Activated T-cell treated with anti-CD3 and anti-CD28 coated beads for 4 hours (primary cell): Measurements from ENCODE around the gene SLC4A1AP.

Experiments
- DNase-seq: peaks from one replicate; pipeline ENCODE4 v3.0.0-alpha.2; 2020

Gene SLC4A1AP

GRCh38 chr2:27703638-27704341 is 40.1 kb downstream of the SLC4A1AP start:
- DNase-seq = peak; percentile 87

- no peak for DNase-seq
Observed at GRCh38 chr2:27704342-27704876, 40.7 kb downstream of the SLC4A1AP start.

DNA sequence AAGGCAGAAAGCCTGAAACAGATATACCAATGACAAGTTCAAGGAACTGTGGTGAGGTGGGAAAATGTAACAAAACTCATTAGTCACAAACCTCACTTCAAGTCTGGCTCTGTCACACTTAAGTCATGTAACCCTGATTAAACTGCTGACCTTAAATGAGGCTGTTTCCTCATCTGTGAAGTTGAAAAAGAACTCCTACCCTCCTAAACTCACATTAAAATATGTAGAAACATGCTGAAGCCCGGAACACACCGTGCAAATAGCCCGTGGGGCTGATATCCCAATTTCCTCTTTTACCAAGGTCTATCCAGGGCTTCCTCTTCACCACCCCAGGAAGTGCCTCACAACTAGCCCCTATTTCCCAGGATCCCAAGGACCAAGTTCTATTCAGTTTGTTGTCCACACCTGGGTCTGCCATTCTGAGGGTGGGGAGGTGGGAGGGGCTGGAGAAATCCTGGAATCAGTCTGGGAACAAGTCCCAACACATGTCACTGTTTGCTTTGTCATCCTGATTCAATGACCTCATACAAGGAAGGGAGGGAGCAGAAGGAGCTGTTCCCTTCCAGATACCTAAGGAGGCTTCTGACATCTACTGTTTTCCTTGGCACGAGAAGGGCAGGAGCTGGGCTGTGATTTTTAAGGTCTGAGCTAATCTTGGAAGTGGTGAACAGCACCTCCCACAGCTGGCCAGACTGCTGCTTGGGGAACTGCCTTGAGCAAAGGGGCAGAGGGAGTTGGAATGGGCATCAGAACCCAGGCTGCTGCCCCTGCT is 42.3 kb downstream of the SLC4A1AP start:
- no peak for DNase-seq

GRCh38 chr2:27707462-27708256 is 44.0 kb downstream of the SLC4A1AP start:
- DNase-seq = no peak

DNA sequence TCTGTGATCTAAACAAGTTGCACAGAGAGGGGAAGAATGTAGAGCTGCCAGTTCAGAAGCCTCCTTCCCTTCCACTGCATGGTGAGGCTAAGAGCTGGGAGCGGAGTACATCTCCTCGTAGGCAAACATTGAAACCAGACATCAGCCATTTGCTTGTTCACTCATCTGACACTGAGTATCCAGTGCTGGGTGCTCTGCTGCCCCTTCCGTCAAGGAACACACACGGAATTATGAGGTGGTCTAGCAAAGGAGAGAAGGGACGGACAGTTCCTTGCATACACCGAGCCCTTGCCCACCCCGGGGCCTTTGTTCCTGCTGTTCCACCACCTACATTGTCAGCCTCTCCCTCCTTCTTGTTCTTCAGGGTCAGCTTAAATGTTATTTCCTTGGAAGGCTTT is 44.6 kb downstream of the SLC4A1AP start:
- no peak for DNase-seq

GRCh38 chr2:27708666-27709065 is 45.0 kb downstream of the SLC4A1AP start:
- DNase-seq = no peak

GRCh38 chr2:27709326-27709725 is 45.6 kb downstream of the SLC4A1AP start:
- DNase-seq = no peak

- no peak for DNase-seq
Observed at GRCh38 chr2:27709960-27710575, 46.4 kb downstream of the SLC4A1AP start.

GRCh38 chr2:27710640-27711430 is 47.1 kb downstream of the SLC4A1AP start:
- no peak for DNase-seq

DNA sequence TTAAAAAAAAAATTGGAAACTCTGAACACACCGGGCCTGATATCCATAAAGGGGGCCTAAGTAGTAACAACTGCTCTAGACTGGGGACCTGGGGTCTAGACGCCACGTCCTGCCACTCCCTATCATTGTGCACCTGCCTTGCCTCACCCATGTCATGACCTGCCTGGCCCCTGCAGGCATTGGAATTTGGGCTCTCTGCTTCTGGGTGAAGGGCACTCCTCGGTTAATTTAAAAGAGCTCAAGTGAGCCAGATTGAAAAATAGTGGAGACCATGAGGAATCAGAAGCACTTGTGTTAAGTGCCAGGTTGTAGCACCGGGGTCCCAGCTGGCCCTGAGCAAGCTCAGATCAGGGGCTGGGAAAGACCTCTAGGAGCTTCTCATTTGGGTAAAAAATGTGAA is 48.1 kb downstream of the SLC4A1AP start:
- no peak for DNase-seq

DNA sequence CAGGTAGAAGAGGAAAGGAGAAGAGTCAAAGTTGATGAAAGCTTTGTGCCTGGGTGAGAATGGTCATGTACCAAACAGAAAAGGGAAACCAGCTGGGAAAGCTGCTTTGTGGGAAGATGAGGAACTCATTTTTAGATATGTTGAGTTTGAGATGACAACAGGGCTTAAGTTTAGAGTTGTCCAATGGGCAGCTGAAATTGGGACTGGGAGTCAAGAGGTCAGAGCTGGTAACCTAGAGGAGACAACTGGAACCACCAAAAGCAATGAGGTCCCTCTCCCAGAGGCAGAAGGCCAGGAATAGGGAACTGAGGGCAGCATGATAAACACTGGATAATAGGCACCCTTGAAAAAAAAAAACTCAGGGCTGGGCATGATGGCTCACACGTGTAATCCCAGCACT is 48.8 kb downstream of the SLC4A1AP start:
- DNase-seq = no peak

DNA sequence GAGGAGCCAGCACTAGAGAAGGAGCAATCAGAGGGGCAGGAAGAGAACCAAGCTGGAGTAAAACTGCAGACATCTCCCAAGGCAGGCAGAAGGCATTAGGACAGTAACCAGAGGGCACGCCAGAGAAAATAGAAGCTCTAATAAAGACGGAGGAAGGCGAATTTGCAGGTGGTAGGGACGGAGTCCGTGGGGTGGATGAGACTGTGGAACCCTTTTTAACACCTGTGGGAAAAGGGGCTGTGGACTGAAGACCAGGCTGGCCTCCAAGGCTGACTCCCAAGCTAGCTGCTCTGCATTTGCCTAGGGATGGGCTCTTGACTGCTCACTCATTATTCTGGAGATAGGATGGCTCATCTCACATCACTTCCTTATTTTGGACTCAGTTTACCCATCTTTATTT is 49.5 kb downstream of the SLC4A1AP start:
- DNase-seq = no peak

DNA sequence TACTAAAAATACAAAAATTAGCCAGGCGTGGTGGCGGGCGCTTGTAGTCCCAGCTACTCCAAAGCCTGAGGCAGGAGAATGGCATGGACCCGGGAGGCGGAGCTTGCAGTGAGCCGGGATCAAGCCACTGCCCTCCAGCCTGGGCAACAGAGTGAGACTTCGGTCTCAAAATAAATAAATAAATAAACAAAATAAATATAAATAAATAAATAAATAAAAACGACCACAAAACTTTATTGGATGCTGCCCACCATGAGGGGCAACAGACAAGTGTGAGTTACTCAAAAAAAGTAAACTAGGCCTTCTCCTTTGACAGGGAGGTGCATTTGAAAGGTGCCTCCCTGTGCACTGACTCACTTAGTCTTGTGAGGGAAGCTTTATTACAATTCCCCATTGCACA is 50.4 kb downstream of the SLC4A1AP start:
- no peak for DNase-seq

- DNase-seq = no peak
Observed at GRCh38 chr2:27714851-27715291, 51.2 kb downstream of the SLC4A1AP start.

DNA sequence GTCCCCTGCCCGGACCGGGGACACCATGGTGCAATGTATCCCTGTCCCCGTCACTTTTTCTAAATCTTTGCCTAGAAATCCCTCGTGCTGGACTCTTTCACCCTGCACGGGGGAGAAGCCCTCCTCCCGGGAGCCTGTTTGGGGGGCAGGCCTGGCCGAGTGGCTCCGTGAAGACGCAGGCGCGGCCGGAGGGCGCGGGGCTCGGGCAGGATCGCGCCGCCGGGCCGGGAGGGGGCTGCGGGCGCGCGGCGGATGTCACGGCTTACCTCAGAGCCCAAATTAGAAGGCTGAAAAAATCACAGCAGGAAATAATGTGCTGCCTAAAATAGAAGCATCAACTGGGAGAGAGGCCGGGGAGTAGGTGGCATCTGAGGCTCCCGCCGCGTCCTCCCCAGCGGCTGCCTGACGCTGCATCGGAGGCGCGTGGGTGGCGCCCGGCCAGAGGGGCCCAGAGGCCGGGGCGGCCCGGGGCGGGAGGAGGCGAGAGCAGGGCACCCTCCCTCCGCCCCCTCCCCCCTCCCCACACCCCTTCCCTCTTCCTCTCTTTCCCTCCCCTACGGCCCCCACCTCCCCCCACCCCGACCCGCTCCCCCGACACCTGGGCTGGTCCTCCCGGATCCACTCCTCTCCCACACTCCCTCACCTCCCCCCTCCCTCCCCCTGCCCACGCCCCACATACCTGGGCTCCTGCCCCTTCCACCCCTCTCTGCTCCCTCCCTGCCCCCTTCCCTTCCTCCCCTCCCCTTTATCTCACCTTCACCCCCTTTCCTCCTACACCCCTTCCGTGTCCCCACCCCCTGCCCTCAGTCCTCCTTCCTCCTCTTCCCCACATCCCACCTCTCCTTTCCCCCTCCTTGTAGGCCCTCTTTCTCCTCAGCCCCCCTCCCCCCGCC is 51.9 kb downstream of the SLC4A1AP start:
- no peak for DNase-seq

DNA sequence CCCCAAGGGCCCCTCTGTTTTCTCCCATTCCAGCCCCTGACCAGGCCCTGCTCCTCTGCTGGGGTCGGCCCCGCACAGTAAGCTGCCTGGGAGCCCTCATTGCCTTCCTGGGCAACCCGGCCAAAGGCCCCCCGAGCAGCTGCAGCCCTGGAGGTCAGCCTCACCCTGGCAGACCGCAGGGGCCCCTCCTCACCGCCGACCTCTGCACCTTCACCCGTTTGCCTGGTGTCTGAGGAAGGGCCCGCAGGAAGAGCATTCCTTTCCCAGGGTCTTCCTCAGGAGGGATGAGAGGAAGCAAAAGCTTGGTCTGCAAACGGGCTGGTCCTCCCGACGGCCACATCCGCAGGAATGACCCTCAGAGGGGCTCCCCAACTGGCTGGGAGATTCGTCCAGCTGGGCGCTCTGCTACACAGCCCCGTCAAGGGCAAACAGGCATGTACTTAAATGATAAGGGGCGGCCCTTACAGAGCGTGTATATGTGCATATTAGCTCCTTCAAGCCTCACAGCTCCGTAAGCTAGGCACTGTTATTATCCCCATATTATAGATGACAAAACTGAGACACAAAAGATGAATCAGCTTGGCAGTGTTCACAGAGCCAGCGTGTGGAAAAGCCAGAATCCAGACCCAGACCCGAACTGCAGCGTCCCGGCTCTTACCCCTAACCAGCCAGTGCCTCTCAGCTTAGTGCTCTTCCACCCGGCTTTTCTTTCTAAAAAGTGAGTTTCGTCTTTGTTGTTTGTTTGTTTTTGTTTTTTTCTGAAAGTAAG is 52.8 kb downstream of the SLC4A1AP start:
- no peak for DNase-seq

DNA sequence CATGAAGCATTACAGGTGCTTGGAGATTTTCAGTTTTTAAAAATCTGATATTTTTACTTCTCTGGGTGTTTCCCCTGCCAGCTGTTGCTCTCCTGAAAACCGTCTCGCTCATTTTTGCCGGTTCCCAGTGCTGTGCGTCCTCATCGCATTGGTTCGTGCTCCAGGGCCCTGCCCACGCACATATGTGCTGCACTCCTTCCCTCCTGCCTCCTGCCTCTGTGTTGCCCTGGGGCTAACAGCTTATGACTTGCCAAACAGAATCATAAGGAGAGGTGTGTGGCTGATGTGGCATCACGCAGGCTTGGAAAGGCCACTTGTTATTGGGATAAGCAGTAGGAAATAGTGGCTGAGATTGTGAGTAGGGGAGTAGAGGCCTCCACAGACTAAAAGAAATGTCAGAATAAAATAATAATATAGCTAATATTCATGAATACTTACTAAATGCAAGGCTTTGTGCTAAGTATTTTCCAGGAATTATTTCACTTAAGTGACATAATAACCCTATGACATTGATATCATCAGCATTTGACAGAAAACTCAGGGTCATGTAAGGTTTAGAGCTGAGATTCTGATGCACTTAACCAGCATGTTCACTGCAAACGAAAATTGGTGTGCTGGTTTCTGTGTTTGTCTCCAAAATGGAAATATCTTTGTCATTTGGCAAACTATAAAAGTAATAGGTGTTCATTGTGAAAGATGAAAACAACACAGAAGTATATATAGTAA is 53.5 kb downstream of the SLC4A1AP start:
- DNase-seq = no peak

GRCh38 chr2:27720004-27720551 is 56.4 kb downstream of the SLC4A1AP start:
- DNase-seq = peak; percentile 32

- DNase-seq = no peak
Observed at GRCh38 chr2:27721335-27721734, 57.6 kb downstream of the SLC4A1AP start.
